Measurements from ENCODE around the gene CD82.
A peak's percentile ranks its signal among the peaks of the same experiment; 100 is the strongest.

Gene CD82

DNA sequence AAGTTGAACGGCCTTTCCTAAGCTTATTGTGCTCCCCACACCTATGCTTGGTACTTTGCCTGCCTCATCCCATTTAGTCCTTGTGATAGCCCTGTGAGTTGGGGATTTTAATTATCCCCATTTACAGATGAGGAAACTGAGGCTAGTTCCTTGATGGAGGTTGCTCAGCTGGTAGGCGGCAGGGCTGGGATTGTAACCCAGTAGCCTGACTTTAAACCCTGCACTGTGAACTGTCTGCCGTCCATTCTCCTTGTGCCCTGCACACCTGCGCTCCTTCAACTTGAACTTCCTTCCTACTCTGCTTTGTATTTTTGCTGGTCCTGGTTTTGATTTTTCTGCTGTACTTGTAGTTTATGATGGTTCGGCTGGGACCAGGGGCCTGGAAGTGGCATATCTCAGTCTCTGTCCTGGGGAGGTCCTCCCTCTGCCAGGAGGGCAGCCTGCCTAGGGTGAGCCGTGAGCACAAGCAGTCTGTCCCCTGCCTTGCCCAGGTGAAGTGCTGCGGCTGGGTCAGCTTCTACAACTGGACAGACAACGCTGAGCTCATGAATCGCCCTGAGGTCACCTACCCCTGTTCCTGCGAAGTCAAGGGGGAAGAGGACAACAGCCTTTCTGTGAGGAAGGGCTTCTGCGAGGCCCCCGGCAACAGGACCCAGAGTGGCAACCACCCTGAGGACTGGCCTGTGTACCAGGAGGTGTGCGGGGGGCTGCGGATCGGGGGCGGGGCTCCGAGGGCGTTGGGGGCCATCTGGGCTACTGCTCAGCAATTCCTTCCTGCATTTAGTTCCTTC is 52.4 kb downstream of the CD82 start:
- no peak for DNase-seq (ENCODE audit: low read depth)

DNA sequence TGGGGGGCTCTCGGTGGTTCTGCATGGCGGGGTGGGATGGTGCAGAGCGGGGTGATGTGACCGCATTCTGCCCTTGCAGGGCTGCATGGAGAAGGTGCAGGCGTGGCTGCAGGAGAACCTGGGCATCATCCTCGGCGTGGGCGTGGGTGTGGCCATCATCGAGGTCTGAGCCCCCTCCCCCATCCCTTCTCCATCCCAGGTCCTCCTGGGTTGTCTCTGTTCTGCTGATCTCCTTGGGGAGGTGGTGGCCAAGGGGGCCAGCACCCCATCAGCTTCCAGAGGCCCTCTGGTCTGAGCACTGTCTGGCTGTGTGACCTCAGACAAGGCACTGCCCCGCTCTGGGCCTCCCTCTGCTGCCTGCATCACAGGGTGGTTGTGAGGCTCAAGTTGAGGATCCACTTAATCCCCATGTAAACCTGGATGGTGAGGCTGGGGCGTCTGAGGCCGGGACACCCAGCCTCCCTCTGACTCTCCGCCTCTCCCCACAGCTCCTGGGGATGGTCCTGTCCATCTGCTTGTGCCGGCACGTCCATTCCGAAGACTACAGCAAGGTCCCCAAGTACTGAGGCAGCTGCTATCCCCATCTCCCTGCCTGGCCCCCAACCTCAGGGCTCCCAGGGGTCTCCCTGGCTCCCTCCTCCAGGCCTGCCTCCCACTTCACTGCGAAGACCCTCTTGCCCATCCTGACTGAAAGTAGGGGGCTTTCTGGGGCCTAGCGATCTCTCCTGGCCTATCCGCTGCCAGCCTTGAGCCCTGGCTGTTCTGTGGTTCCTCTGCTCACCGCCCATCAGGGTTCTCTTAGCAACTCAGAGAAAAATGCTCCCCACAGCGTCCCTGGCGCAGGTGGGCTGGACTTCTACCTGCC is 53.3 kb downstream of the CD82 start:
- DNase-seq (ENCODE audit: low read depth) = no peak

DNA sequence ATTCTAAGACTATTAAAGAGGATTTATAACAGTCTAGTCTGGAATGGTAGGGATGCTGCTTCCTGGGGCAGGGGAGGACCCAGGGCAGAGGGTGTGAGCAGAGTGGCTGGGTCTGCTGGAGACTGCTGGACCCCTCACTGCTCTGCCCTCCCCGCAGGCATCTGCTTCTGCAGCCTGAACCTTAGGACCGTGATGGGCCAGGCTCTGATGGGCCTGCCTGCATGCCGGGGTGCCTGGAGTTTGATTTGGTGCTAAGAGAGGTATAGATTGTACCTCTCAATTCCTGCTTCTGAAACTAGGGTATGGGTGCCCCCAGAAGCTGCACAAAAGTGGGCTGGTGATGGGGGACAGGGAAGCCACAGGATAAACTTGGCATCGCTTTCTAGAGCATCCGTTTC is 54.9 kb downstream of the CD82 start:
- DNase-seq (ENCODE audit: low read depth) = no peak

DNA sequence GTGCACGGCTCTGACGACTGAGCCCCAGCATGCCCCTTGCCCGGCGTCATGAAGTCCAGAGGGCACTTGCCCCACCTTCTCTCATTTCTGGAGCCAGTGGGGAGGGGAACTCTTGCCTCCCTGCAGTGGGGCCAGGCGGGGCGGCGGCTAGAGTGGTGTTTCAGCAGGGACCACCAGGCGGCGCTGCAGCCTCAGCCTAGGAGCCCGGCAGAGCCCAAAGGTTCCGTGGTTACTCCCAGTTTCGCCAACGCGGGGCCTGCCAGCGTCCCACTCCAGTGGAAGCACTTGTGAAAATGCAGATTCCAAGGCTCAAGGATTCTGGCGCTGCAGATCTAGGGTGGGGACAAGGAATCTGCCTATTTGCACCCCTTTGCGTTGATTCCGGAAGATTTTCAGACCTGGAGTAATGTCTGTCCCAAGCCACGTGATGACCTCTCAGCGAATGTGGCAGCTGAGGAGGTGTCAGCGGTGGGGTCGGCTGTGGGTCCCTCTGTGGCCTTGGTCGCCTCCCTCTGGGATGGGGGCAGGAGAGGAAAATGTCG is 55.7 kb downstream of the CD82 start:
- peak; percentile 42 for DNase-seq (ENCODE audit: low read depth)

DNA sequence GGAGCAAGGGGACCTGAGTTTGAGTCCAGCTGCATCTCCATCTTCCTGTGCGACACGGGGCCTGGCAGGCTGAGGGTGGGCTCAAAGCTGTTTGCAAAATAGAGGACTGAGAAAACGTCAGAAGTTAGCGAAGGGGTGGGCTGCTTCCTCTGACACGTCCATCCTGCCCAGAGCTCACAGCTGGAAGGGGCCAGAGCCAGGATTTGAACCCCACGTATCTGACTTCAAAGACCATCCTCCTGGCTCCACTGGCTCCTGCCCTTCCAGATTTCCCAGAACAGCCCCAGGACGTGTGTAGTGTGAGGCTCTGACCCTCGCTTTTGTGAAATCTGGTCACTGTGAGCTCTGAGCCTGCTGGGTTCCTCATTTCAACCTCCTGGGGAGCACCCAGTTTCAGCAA is 56.3 kb downstream of the CD82 start:
- no peak for DNase-seq (ENCODE audit: low read depth)

DNA sequence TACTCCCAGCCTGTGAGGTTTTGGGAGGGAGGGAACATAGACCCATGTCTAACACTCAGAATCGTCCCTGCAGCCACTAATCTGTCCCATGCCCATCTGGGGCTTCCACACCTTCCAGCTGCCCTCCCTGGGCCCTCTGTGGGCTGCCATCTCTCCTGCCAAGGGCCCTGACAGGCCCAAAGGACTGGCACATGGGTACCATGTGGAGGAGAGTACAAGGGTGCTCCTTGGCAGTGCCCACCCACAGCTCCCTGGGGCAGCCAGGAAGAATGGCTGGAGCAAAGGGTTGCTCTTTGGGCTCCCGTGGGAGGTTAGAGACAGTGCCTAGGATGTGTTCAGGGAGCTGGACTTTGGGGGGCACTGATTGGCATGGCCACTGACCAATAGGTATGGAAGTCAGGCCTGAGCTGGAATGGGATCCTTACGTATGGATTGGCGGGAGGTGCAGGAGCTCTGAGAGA is 56.8 kb downstream of the CD82 start:
- DNase-seq (ENCODE audit: low read depth) = no peak

DNA sequence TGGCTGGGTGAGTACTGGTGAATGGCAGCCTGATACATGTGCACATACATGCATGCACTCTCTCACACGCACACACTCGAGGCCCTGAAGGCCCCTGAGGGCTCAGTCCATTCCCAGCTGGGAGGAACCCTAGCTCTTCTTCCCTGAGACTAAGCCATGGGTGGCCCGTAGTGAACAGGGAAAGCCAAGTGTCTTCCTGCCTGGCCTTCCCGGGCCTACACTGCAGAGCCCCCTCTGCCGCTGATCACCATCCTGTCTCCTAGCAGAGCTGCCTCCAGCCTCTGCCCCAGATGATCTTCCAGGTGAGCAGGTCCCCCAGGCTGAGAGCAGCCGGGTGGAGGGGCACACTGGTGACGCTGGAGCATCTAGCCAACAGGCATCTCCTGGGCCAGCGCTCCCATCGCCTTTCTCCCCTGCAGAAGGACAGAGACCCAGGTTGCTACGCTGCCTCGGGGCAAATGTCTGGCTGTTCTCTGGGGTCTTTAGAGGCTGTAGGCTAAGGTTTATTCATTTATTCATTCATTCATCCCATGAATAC is 57.3 kb downstream of the CD82 start:
- DNase-seq (ENCODE audit: low read depth) = no peak

DNA sequence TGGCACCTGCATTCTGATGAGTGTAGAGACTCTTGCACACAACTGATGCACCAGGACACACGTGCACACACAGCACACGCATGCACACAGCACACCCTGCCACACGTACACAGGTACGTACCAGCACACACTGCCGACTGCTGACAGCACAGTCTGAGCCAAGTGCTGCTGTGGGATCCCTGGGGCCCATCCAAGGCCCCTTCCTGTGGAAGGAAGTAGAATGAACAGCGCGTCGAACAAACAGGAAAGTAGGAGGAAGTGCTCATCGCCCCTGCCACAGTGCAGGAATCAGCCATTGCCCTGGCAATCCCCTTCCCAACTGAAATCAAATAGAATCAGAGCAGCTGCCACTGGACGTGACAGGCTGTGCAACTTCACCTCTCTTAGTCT is 57.9 kb downstream of the CD82 start:
- no peak for DNase-seq (ENCODE audit: low read depth)

DNA sequence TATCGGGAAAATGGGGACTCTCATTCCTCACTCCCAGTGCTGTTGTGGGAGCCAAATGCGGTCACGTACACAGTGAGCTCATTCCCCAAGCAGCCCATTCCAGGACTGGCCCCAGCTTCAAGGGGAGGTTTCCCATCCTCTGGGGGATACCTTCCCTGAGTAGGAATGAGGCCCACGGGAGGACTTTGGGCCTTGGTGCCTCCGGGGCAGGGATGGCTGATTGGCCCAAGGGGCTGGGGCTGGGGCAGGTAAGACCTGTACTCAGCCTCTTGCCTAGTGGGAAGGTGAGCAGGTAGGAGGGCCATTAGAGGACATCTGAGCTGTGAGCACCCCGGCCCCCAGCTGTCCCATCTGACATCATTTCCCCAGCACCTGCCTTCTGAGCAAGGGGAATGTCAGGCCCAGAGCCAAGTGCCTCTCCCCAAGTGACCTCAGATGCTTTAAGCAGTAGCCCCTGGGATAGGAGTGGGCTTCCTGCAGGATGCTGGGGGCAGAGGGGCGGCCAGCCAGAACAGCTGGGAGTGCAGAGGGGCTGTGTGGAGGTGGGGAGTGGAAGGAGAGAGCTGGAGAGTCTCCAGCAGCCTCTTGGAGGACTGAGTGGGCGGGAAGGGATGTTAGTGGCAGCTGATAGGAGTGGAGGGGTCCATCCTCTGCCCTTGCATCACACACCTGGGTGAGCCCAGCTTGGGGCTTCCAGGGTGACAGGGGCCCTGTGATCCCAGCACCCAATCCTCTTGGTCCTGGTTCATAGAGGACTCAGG is 58.4 kb downstream of the CD82 start:
- no peak for DNase-seq (ENCODE audit: low read depth)

DNA sequence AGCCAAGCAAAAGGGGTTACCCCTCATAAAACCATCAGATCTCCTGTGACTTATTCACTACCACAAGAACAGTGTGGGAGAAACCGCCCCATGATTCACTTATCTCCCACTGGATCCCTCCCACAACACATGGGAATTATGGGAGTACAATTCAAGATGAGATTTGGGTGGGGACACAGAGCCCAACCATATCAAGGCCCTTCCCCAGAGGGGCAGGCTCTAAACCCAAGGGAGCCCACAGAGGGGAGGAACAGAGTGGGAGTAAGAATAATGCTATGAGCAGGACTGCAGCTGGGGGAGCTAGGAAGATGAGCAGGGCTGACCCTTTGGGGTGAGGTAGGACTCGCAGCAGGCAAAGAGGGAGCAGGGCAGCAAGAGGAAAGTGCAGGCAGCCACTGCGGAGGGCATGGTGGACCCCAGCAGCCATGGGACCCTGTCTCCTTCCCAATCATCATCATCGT is 59.3 kb downstream of the CD82 start:
- DNase-seq (ENCODE audit: low read depth) = no peak

DNA sequence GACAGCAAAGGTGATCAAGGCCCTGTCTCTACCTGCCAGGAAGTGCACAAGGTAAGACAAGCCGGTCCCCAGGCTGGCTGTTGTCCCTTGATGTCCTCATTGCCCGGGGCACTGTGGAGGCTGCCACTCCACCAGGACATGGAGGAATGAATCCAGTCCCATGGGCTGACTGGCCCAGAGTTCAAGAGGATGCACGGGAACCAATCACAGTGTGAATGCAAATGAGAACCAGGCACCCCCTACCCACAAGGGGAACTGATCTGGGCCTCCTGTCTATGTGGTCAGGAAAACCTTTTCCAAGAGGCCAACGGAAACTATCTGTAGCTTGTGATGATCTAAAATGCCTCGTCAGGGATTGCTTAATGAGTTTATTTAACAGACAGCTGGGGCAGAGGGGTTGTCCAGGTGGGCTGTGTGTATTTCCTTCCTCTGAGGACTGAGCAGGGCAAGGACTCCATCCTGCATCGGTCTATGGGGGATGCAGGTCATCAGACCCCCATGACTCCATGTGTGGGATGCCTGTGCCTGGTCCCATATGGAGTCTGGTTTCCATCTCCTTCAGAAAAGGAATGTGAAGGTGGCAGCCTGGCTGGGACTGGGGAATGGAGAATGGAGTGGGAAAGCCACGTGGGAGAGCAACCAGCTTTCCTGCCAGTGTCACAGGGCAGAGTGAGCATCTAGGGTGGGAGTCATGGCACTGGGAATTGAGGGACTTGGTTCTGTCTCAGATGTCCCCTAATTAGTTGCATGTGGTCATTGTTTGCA is 60.5 kb downstream of the CD82 start:
- no peak for DNase-seq (ENCODE audit: low read depth)

DNA sequence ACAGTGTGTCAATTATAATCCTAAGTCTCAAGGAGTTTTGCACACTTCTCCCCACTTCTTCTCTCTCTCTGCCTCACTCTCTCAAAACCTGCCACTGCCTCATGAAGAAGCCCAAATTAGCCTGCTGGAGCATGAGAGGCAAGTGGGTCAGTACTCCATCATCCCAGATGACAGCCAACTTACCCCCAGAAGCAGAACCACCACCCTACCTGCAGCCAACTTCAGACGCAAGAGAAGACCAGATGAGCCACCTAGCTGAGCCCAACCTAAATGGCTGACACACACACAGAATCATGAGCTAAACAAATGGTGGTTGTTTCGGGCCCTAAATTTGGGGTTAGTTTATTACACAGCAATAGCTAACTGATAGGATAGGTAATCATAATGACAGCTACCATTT is 61.2 kb downstream of the CD82 start:
- DNase-seq (ENCODE audit: low read depth) = no peak

DNA sequence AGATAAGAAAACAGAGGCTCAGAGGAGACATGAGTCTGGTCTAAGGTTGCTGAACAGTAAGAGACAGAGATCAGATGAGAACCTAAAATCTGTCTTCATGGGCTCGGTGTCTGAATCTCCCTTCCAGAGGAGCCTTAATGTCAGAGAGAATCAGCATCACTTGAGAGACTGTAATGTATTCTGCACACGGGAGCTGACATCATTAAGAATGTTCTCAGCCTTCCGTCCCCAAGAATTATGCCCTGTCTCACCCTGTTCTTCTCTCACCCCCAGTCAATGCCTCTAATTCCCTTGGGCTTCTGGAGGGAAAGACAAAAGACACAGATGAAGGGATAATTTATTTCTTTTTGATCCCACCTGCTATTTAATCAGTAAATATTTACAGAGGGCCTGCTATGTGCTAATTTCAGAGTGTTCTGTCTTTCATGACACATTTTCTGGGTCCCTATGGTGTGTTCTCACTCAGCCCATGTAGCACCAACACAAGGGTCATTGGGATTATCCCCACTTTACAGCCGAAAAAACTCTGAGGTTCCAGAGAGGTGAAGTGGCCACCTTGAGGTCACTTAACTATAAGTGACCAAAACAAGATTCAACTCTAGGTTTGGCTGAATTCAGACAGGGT is 61.8 kb downstream of the CD82 start:
- no peak for DNase-seq (ENCODE audit: low read depth)

DNA sequence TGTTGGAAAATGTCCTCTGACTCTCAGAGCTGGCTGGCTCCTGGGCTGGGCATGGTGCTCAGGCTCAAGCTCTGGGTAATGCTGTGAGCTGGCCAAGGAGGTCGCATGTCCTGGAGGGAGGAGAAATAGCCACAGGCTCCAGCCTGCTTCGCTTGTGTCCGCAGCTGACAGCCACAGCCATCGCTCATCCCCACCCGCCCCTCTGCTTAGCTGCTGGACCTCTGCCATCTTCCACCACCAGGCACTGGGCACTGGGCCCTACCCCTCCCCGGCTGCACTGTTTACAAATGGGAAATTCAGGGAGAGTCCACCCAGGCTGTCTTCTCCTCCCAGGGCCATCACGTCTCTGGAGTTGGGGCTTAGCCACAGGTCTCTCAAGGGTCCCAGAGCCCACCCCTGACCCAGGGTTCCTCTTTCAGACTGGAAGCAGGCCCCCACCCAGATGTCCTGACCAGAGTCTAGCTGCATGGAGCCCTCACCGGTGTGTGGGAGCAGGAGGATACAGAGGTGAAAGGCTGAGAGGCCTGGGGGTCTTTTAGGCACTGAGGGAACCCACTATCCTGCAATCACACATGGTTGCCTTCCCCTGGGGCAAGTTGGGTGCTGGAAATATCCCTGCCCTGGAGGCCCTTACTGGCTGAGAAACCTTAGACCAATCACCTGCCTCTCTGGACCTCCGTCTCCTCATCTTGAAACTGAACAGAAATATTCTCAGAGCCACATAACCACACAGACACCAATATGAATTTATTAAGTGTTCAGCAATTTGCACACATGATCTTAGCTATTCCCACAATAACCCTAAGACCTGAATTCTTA is 62.7 kb downstream of the CD82 start:
- no peak for DNase-seq (ENCODE audit: low read depth)

DNA sequence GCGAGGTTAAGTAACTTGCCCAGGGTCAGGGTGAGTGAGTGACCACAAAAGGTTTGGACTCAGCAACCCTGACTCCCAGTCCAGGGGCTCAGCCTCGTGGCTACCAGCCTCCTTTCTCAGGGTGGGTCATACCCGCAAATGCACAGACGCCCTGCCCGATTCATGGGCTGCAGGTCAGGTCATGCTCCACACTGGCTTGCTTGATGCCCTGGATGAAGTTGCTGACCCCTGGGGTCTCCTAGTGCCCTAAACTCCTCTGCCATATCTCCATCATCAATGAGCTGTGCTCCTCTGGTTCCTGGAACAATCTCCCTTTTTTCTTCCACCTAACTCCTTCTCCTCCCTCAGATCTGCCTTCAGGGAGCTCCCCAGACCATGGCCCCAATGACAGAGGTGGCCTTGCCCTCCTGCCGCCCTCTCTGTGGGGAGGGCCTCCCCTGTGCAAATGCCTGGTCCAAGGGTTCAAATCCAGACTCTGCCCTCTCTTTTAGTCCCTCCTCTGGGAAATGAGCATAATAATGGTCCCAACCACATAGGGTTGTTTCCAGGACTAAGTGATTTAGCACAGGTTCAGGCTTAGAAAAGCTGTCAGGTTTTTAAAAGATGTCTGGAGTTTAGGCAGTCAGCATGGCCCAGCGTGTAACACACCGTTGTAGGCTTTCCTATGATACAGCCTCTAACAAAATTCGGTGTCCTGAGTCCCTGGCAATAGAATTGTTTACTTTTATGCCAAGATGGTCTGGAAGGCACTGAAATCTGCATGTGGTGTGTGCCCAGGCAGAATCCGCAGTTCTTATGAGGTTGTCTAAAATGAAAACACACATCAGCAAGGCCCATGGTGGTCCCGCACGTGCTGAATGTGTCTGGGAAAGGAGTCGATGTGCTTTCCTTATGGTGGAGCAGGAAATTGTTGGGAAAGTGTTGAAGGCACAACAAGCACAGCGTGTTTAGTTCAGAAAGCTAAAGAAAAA is 63.6 kb downstream of the CD82 start:
- DNase-seq (ENCODE audit: low read depth) = no peak

DNA sequence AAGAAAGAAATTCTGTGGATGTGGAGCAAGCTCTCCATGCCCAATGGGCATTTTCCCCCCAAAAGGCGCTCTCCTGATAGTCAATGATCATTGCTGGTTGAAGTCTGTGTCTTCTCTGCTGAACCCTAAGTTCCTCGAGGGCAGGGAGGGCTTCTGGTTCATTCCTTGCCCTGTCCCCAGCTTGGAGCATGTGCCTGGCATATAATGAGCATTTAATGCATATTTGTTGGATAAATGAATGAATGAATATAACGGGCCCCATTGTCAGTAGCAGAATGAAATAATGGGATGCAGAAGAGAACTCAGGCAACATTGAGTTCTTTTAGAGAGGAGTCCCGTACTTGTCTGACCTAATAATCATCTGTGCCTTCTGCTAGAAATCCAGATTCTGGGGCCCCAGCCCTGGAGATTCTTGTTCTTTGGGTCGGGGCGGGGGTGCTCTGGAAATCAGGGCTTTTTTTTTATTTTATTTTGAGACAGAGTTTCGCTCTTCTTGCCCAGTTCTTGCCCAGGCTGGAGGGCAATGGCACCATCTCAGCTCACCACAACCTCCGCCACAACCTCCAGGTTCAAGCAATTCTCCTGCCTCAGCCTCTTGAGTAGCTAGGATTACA is 64.4 kb downstream of the CD82 start:
- DNase-seq (ENCODE audit: low read depth) = no peak

DNA sequence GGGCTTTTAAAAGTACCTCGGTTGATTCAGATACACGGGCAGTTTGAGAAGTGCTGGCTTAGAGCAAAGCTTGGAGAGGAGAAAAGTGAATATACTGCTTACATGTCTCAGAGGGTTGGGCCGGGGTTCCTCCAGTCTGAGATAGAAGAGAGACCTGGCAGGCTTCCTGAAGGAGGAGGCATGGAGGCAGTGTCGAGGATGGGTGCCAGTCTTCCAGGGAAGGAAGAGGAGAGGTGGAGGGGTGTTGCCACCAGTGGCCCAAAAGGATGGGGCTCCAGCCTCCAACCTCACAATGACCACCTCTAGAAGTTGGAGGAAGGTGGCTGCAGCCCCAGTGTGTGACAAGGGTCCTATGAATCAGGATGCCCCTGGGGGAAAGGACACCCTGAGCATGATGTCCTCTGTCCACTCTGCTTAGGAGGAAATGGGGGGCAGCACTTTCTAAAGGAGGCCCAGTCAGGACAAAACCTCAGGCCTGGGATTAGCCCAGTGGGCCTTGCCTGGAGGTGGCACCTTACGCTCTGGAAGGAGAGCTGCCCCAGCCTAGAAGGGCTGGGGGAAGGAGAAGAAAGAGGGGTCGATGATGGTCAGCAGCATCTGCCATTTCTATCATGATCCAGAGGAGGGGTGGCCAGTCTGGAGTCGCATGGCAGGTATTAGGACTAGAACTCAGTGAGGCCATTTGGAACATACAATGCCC is 65.2 kb downstream of the CD82 start:
- no peak for DNase-seq (ENCODE audit: low read depth)

DNA sequence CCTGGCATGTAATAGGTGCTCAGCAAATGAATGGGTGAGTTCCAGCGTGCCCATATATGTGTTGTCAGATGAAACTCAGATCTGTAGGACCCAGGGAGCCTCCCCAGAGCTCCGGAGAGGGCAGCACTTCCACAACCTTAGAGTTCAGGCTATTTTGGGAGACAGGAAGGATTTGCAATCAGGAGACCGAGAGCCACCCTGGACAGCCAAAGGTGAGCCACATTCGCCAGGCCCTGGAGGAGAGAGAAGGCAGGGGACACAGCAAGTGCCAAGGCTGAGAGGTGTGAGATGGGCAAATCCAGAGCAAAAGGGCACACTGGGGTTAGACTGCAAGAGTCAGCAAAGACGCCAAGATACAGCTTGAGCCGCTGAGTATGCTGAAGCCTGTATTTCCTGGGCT is 66.4 kb downstream of the CD82 start:
- no peak for DNase-seq (ENCODE audit: low read depth)
